ENCODE results near the gene PCDHAC1.
"Not testable (repeated sequence)": the region's sequence is repeated elsewhere in the genome, so short reads cannot be mapped to it uniquely, and the experiment has no call there.

PCDHAC1 gene

GRCh38 chr5:140925806-140926442, at the start of gene PCDHAC1:
Gene PCDHAC1 (plus strand): TSS chr5:140926299. CDS start chr5:140926893, 594 bp downstream.
- peak; percentile 67 to 84 for DNase-seq

- not testable (repeated sequence) for DNase-seq
These were observed 49.4 kb upstream of the PCDHAC1 start for GRCh38 chr5:140876541-140877261.

GRCh38 chr5:140877262-140877581, 48.9 kb upstream of the PCDHAC1 start:
- DNase-seq = no peak

GRCh38 chr5:140881889-140882590, 44.1 kb upstream of the PCDHAC1 start, which contains the start of gene PCDHA13:
Gene PCDHA13 (plus strand): TSS chr5:140882124. CDS start chr5:140882269, 145 bp downstream.
- no peak for DNase-seq

- DNase-seq = peak; percentile 1 to 66
These were observed 43.6 kb upstream of the PCDHAC1 start for GRCh38 chr5:140882591-140882899.

- DNase-seq = no peak
These were observed 42.7 kb upstream of the PCDHAC1 start for GRCh38 chr5:140883373-140883772.

GRCh38 chr5:140883927-140884697, 42.0 kb upstream of the PCDHAC1 start:
- DNase-seq = no peak

GRCh38 chr5:140916325-140916724, 9.8 kb upstream of the PCDHAC1 start:
- DNase-seq = no peak

GRCh38 chr5:140923601-140924000, 2.5 kb upstream of the PCDHAC1 start:
- DNase-seq = no peak

- peak; percentile 72 to 95 for DNase-seq
These were observed 536 bp downstream of the PCDHAC1 start for GRCh38 chr5:140926443-140927227.

- DNase-seq = peak in 1 of 2 experiments; percentile 59
These were observed 1.1 kb downstream of the PCDHAC1 start for GRCh38 chr5:140927228-140927573.

- no peak for DNase-seq
These were observed 9.0 kb downstream of the PCDHAC1 start for GRCh38 chr5:140934964-140935606.

- DNase-seq = no peak
These were observed 20.5 kb downstream of the PCDHAC1 start for GRCh38 chr5:140946578-140946977.

- DNase-seq = no peak
These were observed 25.5 kb downstream of the PCDHAC1 start for GRCh38 chr5:140951636-140952035.

- DNase-seq = no peak
These were observed 27.1 kb downstream of the PCDHAC1 start for GRCh38 chr5:140953234-140953633.

- no peak for DNase-seq
These were observed 36.1 kb downstream of the PCDHAC1 start for GRCh38 chr5:140962190-140962589.

GRCh38 chr5:140964356-140964755, 38.3 kb downstream of the PCDHAC1 start:
- no peak for DNase-seq

- DNase-seq = peak in 1 of 2 experiments; percentile 53
These were observed 39.8 kb downstream of the PCDHAC1 start for GRCh38 chr5:140965905-140966292.

GRCh38 chr5:140966293-140967225, 40.5 kb downstream of the PCDHAC1 start, which contains the start of gene PCDHAC2:
Gene PCDHAC2 (plus strand): TSS chr5:140966476. CDS start chr5:140966767, 291 bp downstream.
- DNase-seq = peak; percentile 54 to 88

- DNase-seq = no peak
These were observed 41.3 kb downstream of the PCDHAC1 start for GRCh38 chr5:140967226-140967893.
